PC-3 (cell line): ENCODE results near the gene ADAM29.

Source experiments
- CTCF ChIP-seq: fragments of 300-600 bp; sonication (generic); conservative IDR thresholded peaks from 2 replicates; pipeline ENCODE4 v1.5.1; 2017; ENCODE audit warnings: antibody characterized with exemption, low read depth, mild to moderate bottlenecking, low read length
- EZH2 ChIP-seq: fragments of 300-600 bp; sonication (generic); IDR thresholded peaks from one replicate; pipeline ENCODE4 v1.6.1; 2017; ENCODE audit warnings: antibody characterized with exemption, mild to moderate bottlenecking, low read length; ENCODE audit not compliant: unreplicated experiment

- TF ChIP-seq CTCF (no peak), EZH2 (no peak)
Measured at GRCh38 chr4:174882317-174882992, 35.7 kb upstream of the ADAM29 start.
